Measurements from ENCODE around the gene SCCPDH. TPM values are rescaled to one million over a fixed set of nuclear protein-coding genes. Genes with fewer than 3 reads are reported as not detected.

Gene SCCPDH
- total and polyA plus RNA-seq, 9 donors = 14.7 to 26.2 (median 23.8) TPM

GRCh38 chr1:246781212-246781611, 57.0 kb downstream of the SCCPDH start:
- 94 to 96% (median 94%) methylated on average over 7 of the region's 7 CpGs for WGBS, 3 donors

GRCh38 chr1:246782120-246782900, 58.1 kb downstream of the SCCPDH start:
- H3K4me3 ChIP-seq = no peak overlapping the region
- no peaks in the 10 kb centered on the region for H3K36me3 ChIP-seq
- peaks cover 6% of the 10 kb centered on the region for H3K4me1 ChIP-seq (ENCODE audit: insufficient read depth)
- no peak for TF ChIP-seq POLR2A (IDR thresholded peaks at IDR 0.05)
- no peak for TF ChIP-seq EP300 (IDR thresholded peaks at IDR 0.05)
- TF ChIP-seq, protein P1, sequence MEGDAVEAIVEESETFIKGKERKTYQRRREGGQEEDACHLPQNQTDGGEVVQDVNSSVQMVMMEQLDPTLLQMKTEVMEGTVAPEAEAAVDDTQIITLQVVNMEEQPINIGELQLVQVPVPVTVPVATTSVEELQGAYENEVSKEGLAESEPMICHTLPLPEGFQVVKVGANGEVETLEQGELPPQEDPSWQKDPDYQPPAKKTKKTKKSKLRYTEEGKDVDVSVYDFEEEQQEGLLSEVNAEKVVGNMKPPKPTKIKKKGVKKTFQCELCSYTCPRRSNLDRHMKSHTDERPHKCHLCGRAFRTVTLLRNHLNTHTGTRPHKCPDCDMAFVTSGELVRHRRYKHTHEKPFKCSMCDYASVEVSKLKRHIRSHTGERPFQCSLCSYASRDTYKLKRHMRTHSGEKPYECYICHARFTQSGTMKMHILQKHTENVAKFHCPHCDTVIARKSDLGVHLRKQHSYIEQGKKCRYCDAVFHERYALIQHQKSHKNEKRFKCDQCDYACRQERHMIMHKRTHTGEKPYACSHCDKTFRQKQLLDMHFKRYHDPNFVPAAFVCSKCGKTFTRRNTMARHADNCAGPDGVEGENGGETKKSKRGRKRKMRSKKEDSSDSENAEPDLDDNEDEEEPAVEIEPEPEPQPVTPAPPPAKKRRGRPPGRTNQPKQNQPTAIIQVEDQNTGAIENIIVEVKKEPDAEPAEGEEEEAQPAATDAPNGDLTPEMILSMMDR (IDR thresholded peaks at IDR 0.05) = no peak
- DNase-seq = peak; percentile 65 to 73 (median 68)
- H3K27ac ChIP-seq = peak overlapping the region in 1 of 2 donors; percentile 75
- H3K27me3 ChIP-seq = no peaks in the 10 kb centered on the region
- 6 to 16% (median 11%) methylated on average over 16 of the region's 16 CpGs for WGBS, 3 donors
- H3K9me3 ChIP-seq = no peaks in the 10 kb centered on the region
- intact Hi-C loops (cut with DNase I) = no loop called here

More at GRCh38 chr1:246781212-246781611, 57.0 kb downstream of the SCCPDH start:
- Histone ChIP-seq H3K4me1 (ENCODE audit: insufficient read depth) (peaks cover 6% of the 10 kb centered on the region), H3K4me3 (no peak overlapping the region), H3K27ac (peak overlapping the region in 1 of 2 donors; percentile 75), H3K9me3 (no peaks in the 10 kb centered on the region), H3K27me3 (no peaks in the 10 kb centered on the region), H3K36me3 (no peaks in the 10 kb centered on the region)
- intact Hi-C loops (cut with DNase I) = no loop called here
- TF ChIP-seq POLR2A (IDR thresholded peaks at IDR 0.05) (no peak), EP300 (IDR thresholded peaks at IDR 0.05) (no peak)
- TF ChIP-seq, protein P1 (IDR thresholded peaks at IDR 0.05) = no peak
- no peak for DNase-seq

GRCh38 chr1:246784621-246785493, 60.6 kb downstream of the SCCPDH start:
- no peak overlapping the region for H3K27ac ChIP-seq
- H3K9me3 ChIP-seq = no peaks in the 10 kb centered on the region
- H3K4me3 ChIP-seq = no peak overlapping the region

DNA sequence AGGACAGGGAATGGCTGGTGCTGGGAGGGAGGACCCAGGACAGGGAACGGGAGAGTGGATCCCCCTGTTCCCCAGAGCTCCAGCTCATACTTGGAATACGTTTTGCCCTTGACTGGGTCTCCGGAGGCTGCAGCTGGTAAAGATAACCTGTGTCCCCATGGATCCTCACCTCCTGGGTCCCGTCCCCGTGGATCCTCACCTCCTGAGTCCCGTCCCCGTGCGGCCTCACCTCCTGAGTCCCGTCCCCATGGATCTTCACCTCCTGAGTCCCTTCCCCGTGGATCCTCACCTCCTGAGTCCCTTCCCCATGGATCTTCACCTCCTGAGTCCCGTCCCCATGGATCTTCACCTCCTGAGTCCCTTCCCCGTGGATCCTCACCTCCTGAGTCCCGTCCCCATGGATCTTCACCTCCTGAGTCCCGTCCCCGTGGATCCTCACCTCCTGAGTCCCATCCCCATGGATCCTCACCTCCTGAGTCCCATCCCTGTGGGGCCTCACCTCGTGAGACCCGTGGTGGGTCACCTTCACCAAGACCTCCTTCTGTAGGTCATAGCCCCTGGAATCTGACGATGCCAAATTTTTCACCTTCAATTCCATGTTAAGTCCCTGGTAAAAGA, 61.4 kb downstream of the SCCPDH start:
- no peak overlapping the region for H3K27ac ChIP-seq
- 77 to 81% (median 77%) methylated on average over 18 of the region's 18 CpGs for WGBS, 3 donors

More at GRCh38 chr1:246784621-246785493, 60.6 kb downstream of the SCCPDH start:
- H3K36me3 ChIP-seq = no peaks in the 10 kb centered on the region
- no peaks in the 10 kb centered on the region for H3K27me3 ChIP-seq
- DNase-seq = no peak
- peaks cover 11% of the 10 kb centered on the region for H3K4me1 ChIP-seq (ENCODE audit: insufficient read depth)
- no peak for TF ChIP-seq EP300 (IDR thresholded peaks at IDR 0.05)
- 55 to 76% (median 62%) methylated on average over 19 of the region's 19 CpGs for WGBS, 3 donors
- intact Hi-C loops (cut with DNase I) = no loop called here

More for the DNA sequence above, 61.4 kb downstream of the SCCPDH start:
- DNase-seq = no peak
- Histone ChIP-seq H3K4me3 (no peak overlapping the region), H3K4me1 (ENCODE audit: insufficient read depth) (peaks cover 11% of the 10 kb centered on the region), H3K9me3 (no peaks in the 10 kb centered on the region), H3K27me3 (no peaks in the 10 kb centered on the region), H3K36me3 (no peaks in the 10 kb centered on the region)
- TF ChIP-seq POLR2A (IDR thresholded peaks at IDR 0.05) (no peak), EP300 (IDR thresholded peaks at IDR 0.05) (no peak)
- TF ChIP-seq, protein P1 (IDR thresholded peaks at IDR 0.05) = no peak
- intact Hi-C loops (cut with DNase I) = no loop called here

All from ovary (tissue), 9 donors.